Measurements from ENCODE around the gene ARHGEF37.

DNA sequence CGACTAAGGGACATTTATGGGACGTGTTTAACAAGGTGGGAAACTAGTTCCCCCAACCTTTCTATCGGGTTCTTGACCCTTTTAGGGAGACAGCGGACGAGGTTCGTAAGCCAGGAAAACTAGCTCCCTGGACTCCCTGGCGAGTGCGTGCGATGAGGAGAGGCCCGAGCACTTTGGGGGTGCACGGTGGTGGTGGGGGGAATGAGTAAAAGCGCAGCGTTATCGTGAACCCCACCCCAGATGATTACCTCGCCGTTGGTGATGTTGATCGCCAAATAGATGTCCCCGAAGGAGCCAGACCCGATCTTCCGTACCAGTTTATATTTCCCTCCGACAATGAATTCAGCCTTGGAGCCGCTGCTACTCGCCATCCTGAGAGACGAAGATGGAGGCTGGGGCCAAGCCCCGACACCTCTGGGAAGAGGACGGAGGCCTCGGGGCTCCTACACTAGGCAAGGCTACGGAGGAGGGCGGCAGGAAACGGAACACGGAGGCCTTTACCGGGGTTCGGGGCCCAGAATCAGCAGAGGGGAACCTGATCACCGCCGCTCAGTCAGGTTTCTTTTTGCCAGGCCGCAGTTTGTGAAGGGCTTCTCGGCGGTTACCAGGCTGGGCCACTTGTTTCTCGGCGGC lies 30.6 kb upstream of the ARHGEF37 start:
- TF ChIP-seq, protein P1, sequence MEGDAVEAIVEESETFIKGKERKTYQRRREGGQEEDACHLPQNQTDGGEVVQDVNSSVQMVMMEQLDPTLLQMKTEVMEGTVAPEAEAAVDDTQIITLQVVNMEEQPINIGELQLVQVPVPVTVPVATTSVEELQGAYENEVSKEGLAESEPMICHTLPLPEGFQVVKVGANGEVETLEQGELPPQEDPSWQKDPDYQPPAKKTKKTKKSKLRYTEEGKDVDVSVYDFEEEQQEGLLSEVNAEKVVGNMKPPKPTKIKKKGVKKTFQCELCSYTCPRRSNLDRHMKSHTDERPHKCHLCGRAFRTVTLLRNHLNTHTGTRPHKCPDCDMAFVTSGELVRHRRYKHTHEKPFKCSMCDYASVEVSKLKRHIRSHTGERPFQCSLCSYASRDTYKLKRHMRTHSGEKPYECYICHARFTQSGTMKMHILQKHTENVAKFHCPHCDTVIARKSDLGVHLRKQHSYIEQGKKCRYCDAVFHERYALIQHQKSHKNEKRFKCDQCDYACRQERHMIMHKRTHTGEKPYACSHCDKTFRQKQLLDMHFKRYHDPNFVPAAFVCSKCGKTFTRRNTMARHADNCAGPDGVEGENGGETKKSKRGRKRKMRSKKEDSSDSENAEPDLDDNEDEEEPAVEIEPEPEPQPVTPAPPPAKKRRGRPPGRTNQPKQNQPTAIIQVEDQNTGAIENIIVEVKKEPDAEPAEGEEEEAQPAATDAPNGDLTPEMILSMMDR (conservative IDR thresholded peaks at IDR 0.05 in 1 of 2, IDR thresholded peaks at IDR 0.05 in 1 of 2; ENCODE audit: extremely low read depth in 1 of 2, insufficient read depth in 1 of 2, low read depth in 1 of 2, low read length in 2 of 2): no peak
- no peak for TF ChIP-seq EZH2 (IDR thresholded peaks at IDR 0.05; ENCODE audit: borderline replicate concordance, low read length)

All from mammary epithelial cell (primary cell).